HG03520 (cell line): ENCODE measurements around the gene MSH6.

Source experiments
- ATAC-seq: cut with Tn5 transposase; IDR thresholded peaks from one replicate; pipeline ENCODE4 v1.9.1; 2021; ENCODE audit warnings: mild to moderate bottlenecking, moderate library complexity; ENCODE audit not compliant: unreplicated experiment

The MSH6 gene

DNA sequence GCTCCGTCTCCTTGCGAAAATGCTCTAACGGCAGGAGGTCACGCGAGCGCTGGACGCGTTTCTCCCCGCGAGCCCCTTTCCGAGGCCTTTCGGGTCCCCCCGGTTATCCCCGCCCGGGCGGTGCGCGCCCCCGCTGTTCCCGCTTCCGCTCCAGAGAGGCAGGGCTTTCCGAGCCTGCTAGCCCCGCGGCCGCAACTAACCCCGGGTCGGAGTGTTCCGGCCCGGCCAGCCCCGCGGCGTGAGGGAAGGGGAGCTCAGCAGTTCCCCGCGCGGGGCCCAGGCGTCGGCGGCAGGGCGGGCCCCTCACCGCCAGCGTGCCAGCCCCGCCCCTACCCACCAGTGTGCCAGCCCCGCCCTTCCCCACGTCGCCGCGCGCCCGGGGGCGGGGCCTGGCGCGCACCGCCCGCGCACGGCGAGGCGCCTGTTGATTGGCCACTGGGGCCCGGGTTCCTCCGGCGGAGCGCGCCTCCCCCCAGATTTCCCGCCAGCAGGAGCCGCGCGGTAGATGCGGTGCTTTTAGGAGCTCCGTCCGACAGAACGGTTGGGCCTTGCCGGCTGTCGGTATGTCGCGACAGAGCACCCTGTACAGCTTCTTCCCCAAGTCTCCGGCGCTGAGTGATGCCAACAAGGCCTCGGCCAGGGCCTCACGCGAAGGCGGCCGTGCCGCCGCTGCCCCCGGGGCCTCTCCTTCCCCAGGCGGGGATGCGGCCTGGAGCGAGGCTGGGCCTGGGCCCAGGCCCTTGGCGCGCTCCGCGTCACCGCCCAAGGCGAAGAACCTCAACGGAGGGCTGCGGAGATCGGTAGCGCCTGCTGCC is at the start of gene MSH6:
Gene MSH6, plus strand, starts transcription at position 475 of the 815 bp plus-strand sequence. Its CDS starts 89 bp downstream, at position 564.
- peak; percentile 82 for ATAC-seq

- ATAC-seq, result no peak
These were observed 47.6 kb upstream of the MSH6 start for GRCh38 chr2:47735136-47735869.

DNA sequence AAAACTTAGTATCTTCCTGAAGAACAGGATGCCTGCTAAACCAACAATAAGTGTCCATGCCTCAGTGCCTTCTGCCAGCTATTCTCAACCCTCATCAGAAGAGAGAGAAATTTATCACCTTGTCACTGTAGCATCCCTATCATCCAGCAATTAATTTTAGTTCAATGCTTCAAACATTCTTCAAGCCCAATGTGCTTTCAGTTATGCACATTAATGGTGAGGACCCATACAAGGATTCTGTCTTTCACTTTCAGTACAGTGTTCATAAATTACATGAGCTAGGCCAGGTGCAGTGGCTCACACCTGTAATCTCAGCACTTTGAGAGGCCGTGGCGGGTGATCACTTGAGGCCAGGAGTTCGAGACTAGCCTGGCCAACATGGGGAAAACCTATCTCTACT is 47.0 kb upstream of the MSH6 start:
- no peak for ATAC-seq

GRCh38 chr2:47737191-47737975 is 45.6 kb upstream of the MSH6 start:
- no peak for ATAC-seq

GRCh38 chr2:47738331-47738730 is 44.6 kb upstream of the MSH6 start:
- no peak for ATAC-seq

GRCh38 chr2:47741101-47741500 is 41.8 kb upstream of the MSH6 start:
- no peak for ATAC-seq

GRCh38 chr2:47741637-47742036 is 41.3 kb upstream of the MSH6 start:
- ATAC-seq, result no peak

GRCh38 chr2:47744074-47744473 is 38.9 kb upstream of the MSH6 start:
- ATAC-seq, result no peak

DNA sequence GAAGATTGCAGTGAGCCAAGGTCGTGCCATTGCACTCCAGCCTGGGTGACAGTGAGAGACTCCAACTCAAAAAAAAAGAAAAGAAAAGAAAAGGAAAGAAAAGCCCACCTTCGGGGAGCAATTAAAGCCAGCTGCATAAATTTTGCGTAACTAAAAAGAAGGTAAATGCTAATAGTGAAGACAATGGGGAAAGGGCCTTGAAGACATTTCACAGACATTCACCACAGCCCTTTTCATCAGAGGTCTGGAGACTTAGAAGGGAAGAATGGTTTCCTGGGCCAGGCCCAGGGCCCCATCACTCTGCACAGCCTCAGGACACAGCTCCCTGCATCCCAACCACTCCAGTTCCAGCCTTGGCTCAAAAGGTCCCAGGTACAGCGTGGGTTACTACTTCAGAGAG is 35.1 kb upstream of the MSH6 start:
- ATAC-seq, result no peak

- no peak for ATAC-seq
These were observed 31.0 kb upstream of the MSH6 start for GRCh38 chr2:47751856-47752414.

DNA sequence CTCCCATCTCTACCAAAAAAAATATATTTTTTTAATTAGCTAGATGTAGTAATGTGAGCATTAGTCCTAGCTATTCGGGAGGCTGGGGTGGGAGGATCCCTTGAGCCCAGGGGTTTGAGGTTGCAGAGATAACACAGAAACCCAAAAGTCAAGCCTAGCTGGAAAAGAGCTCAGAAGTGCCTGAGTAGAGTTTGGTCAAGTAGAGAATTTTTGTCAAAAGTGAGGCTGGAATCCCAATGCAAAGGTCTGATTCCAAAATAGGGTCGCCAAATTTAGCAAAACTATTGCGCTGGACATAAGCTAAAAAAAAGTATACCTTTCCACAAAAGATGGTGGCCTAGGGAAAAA is 15.5 kb upstream of the MSH6 start:
- no peak for ATAC-seq

DNA sequence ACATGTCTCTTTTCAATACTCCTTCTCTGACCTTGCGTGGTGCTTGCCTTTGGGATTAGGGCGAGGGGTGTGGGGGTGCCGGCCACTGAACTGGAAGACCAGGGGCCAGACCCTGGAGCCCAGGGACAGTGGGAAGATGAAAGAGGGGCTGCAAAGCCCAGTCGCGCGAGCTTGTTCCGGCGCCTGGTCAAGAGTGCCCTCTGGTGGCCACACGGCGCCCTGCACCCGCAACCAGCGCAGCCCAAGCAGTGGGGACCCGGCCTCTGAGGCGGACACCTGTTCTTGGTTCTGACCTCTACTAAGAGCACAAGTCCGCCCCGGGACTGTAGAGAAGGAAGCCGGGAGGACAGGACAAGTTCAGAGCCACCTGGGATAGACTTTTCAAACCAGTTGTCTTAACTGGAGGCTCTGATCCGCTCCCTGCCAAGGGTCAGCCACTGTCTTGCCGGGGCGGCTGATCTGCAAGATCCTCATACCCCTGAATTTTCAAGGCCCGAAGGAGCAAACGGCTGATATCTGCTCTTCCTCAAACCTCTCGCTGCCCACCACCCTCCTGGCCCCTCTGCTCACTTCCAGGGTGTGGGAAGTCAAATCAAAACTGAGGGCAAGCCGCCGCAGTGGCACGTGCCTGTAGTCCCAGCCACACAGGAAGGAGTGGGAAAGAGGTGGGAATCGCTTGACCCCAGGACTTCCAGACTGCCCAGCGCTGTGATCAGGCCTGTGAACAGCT is 14.9 kb upstream of the MSH6 start:
- ATAC-seq, result no peak

DNA sequence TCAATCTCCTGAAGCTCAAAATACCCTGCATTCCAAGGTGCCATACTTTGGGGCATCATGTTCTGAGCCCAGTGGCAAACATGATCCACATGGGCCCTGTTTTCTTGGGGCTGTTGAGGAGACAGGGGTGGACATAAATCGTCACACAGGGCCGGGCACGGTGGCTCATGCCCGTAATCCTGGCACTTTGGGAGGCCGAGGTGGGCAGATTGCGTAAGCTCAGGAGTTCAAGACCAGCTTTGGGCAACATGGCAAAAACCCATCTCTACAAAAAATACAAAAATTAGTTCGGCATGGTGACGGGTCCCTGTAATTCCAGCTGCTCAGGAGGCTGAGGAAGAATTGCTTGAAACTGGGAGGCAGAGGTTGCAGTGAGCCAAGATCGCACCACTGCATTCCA is 13.6 kb upstream of the MSH6 start:
- ATAC-seq, result no peak

- no peak for ATAC-seq
These were observed 11.7 kb upstream of the MSH6 start for GRCh38 chr2:47771211-47771610.

- ATAC-seq, result no peak
These were observed 10.6 kb upstream of the MSH6 start for GRCh38 chr2:47772343-47772742.

DNA sequence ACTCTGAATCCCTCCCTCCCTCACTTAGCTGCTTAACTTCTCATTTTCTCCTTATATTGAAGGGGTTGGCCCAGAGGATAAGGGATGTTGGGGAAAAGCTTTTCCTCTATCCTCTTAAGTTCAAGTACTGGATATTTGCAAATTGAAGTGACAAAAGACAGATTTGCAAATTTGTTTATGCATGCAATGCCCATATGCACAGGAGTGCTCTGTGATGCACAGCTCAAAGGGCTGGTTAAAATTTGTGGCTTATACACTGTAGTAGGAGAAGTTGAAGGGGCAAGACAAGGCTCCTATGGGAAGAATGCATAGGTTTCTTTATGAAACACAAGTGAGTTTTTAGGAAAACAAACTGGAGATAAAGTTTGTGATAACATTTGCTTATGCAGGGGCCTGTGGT is 8.4 kb upstream of the MSH6 start:
- ATAC-seq, result no peak

- no peak for ATAC-seq
These were observed 5.5 kb upstream of the MSH6 start for GRCh38 chr2:47777277-47777937.

- no peak for ATAC-seq
These were observed 4.1 kb upstream of the MSH6 start for GRCh38 chr2:47778698-47779425.

DNA sequence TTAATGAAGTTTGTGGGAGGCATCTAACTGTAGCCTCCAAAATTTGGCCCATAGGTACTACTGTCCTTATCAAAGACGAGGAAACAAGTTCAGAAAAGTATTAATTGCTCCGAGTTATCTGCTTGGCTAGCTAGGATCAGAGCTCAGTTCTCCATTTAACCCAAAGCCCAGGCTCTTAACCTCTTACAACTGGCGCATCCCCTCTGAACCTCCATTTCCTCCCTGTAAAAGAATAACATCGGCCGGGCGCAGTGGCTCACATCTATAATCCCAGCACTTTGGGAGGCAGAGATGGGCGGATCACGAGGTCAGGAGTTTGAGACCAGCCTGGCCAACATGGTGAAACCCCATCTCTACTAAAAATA is 3.5 kb upstream of the MSH6 start:
- no peak for ATAC-seq

GRCh38 chr2:47782381-47782670 is 619 bp upstream of the MSH6 start:
- ATAC-seq, result no peak
